OCI-LY7 (cell line): ENCODE data around the gene GOLGA6B. TPM values are rescaled to one million over a fixed set of nuclear protein-coding genes. Genes with fewer than 3 reads are reported as not detected.
A peak's percentile ranks its signal among the peaks of the same experiment; 100 is the strongest.
"Not testable (repeated sequence)": the region's sequence is repeated elsewhere in the genome, so short reads cannot be mapped to it uniquely, and the experiment has no call there.

ENCODE experiments used
- BruUV-seq: library from RNA; stranded (reverse); fragments of 400-500 nt; replicated peaks from 2 replicates; lab custom pipeline; 2021; lab: Mats Ljungman, UMichigan
- CTCF ChIA-PET: fragments of 300-600 bp; sonication (Branson Sonifier 250); formaldehyde crosslinking; loops from one replicate; lab custom pipeline; 2022; ENCODE audit warnings: antibody characterized with exemption; ENCODE audit not compliant: unreplicated experiment; lab: Charles Lee
- POLR2A ChIA-PET: fragments of 300-600 bp; sonication (Branson Sonifier 250); formaldehyde crosslinking; loops from one replicate; lab custom pipeline; 2022; ENCODE audit warnings: antibody characterized with exemption; lab: Charles Lee
- DNase-seq: peaks from one replicate; pipeline ENCODE4 v3.0.0-alpha.2; 2015; ENCODE audit warnings: low spot score
- H2AFZ ChIP-seq: fragments of 200-600 bp; sonication (generic), shearing (Covaris generic); 2 replicates; pipeline ENCODE4 v1.6.1; 2014; ENCODE audit warnings: mild to moderate bottlenecking, antibody characterized with exemption, low read length, moderate library complexity
- H3K27ac ChIP-seq: fragments of 200-600 bp; sonication (generic); 2 replicates; pipeline ENCODE4 v1.5.1; 2014; ENCODE audit warnings: mixed run types, low read depth, mild to moderate bottlenecking, moderate library complexity, low read length, inconsistent platforms; ENCODE audit not compliant: poor library complexity, severe bottlenecking
- H3K36me3 ChIP-seq: fragments of 200-600 bp; sonication (generic); 2 replicates; pipeline ENCODE4 v1.6.1; 2014; ENCODE audit warnings: mild to moderate bottlenecking, antibody characterized with exemption, low read length, moderate library complexity, mixed read lengths; ENCODE audit not compliant: insufficient read depth
- H3K4me1 ChIP-seq: fragments of 200-600 bp; sonication (generic); 2 replicates; pipeline ENCODE4 v1.5.1; 2014; ENCODE audit warnings: mild to moderate bottlenecking, low read length; ENCODE audit not compliant: insufficient read depth, poor library complexity, severe bottlenecking
- H3K4me2 ChIP-seq: fragments of 200-600 bp; sonication (generic); 2 replicates; pipeline ENCODE4 v1.6.1; 2014; ENCODE audit warnings: mild to moderate bottlenecking, low read length
- H3K4me3 ChIP-seq: fragments of 200-600 bp; sonication (generic); 2 replicates; pipeline ENCODE4 v1.5.1; 2014; ENCODE audit warnings: mild to moderate bottlenecking, low read depth, low read length; ENCODE audit not compliant: poor library complexity, severe bottlenecking
- H3K79me2 ChIP-seq: fragments of 200-600 bp; sonication (generic); 2 replicates; pipeline ENCODE4 v1.6.1; 2016; ENCODE audit warnings: low read depth, mild to moderate bottlenecking, low read length, moderate library complexity, mixed read lengths; ENCODE audit not compliant: insufficient read depth
- H3K9me2 ChIP-seq: fragments of 200-600 bp; sonication (generic); 2 replicates; pipeline ENCODE4 v1.6.1; 2016; ENCODE audit warnings: mild to moderate bottlenecking, low read length, mixed read lengths; ENCODE audit not compliant: insufficient read depth
- H3K9me3 ChIP-seq: fragments of 200-600 bp; sonication (generic); 2 replicates; pipeline ENCODE4 v1.6.1; 2014; ENCODE audit warnings: mild to moderate bottlenecking, mixed run types, low read length, mixed read lengths
- H4K20me1 ChIP-seq: fragments of 200-600 bp; sonication (generic); 2 replicates; pipeline ENCODE4 v1.6.1; 2014; ENCODE audit warnings: mild to moderate bottlenecking, antibody characterized with exemption, low read length, moderate library complexity, mixed read lengths; ENCODE audit not compliant: insufficient read depth
- CTCF ChIP-seq: fragments of 200-600 bp; sonication (generic); conservative IDR thresholded peaks from 2 replicates; pipeline ENCODE4 v1.5.1; 2014; ENCODE audit warnings: mild to moderate bottlenecking, antibody characterized with exemption, low read length, moderate library complexity, mixed read lengths
- intact Hi-C: fragments of 100-400 bp; cut with micrococcal nuclease; formaldehyde crosslinking; loops from one replicate; pipeline ENCODE4 v1.10.0; 2022; ENCODE audit not compliant: unreplicated experiment
- total RNA-seq, 2 experiments: library from RNA; depleted of rRNA in 1 of 2; stranded (reverse); fragments of >200 nt in 1 of 2; shearing (Covaris generic) in 1 of 2; gene quantifications; 2 replicates each; pipeline ENCODE4 v1.2.3, GENCODE V29; 2014 to 2022

Gene GOLGA6B
- total RNA-seq, 2 experiments from 2014 or later = not detected

- CTCF ChIA-PET, H3K9me2 ChIP-seq, H3K36me3 ChIP-seq, POLR2A ChIA-PET, H3K27ac ChIP-seq, H3K4me3 ChIP-seq, H3K4me2 ChIP-seq, H4K20me1 ChIP-seq, H3K79me2 ChIP-seq, H3K4me1 ChIP-seq, BruUV-seq, H3K9me3 ChIP-seq, DNase-seq, intact Hi-C loops, H2AFZ ChIP-seq: not testable (repeated sequence)
Observed at GRCh38 chr15:72648631-72649253, 5.8 kb upstream of the GOLGA6B start.

- H3K9me2 ChIP-seq, BruUV-seq, DNase-seq, H3K4me1 ChIP-seq, H3K9me3 ChIP-seq, CTCF ChIA-PET, intact Hi-C loops, H3K79me2 ChIP-seq, H3K36me3 ChIP-seq, H2AFZ ChIP-seq, H3K27ac ChIP-seq, POLR2A ChIA-PET, H3K4me3 ChIP-seq, H4K20me1 ChIP-seq, H3K4me2 ChIP-seq: not testable (repeated sequence)
Observed at GRCh38 chr15:72656014-72656413, 1.5 kb downstream of the GOLGA6B start.

- intact Hi-C loops, H3K4me3 ChIP-seq, H3K4me2 ChIP-seq, H3K9me3 ChIP-seq, POLR2A ChIA-PET, H2AFZ ChIP-seq, CTCF ChIA-PET, H3K36me3 ChIP-seq, H3K9me2 ChIP-seq, DNase-seq, H4K20me1 ChIP-seq, H3K4me1 ChIP-seq, H3K27ac ChIP-seq, H3K79me2 ChIP-seq, BruUV-seq: not testable (repeated sequence)
Observed at GRCh38 chr15:72661081-72661480, 6.6 kb downstream of the GOLGA6B start.

GRCh38 chr15:72663931-72664330 lies 9.4 kb downstream of the GOLGA6B start:
- H3K4me3 ChIP-seq, H3K9me2 ChIP-seq, H2AFZ ChIP-seq, POLR2A ChIA-PET, H3K4me1 ChIP-seq, H4K20me1 ChIP-seq, DNase-seq, H3K4me2 ChIP-seq, H3K9me3 ChIP-seq, intact Hi-C loops, H3K36me3 ChIP-seq, CTCF ChIA-PET, H3K27ac ChIP-seq, H3K79me2 ChIP-seq, BruUV-seq: not testable (repeated sequence)
- 0 out of 2 replicates have a peak, but pooled peaks have one; percentile 20 for TF ChIP-seq CTCF

- H4K20me1 ChIP-seq, intact Hi-C loops, POLR2A ChIA-PET, CTCF ChIA-PET, H2AFZ ChIP-seq, H3K4me2 ChIP-seq, DNase-seq, H3K9me3 ChIP-seq, H3K4me3 ChIP-seq, H3K79me2 ChIP-seq, H3K9me2 ChIP-seq, H3K36me3 ChIP-seq, H3K27ac ChIP-seq, BruUV-seq, H3K4me1 ChIP-seq: not testable (repeated sequence)
Observed at GRCh38 chr15:72665706-72666105, 11.2 kb downstream of the GOLGA6B start.

GRCh38 chr15:72669803-72670202 lies 15.3 kb downstream of the GOLGA6B start:
- CTCF ChIA-PET, POLR2A ChIA-PET, BruUV-seq: not testable (repeated sequence)

More at GRCh38 chr15:72669803-72670202, 15.3 kb downstream of the GOLGA6B start:
- not testable (repeated sequence) for H3K9me2 ChIP-seq, H4K20me1 ChIP-seq, H3K79me2 ChIP-seq, H3K4me2 ChIP-seq, DNase-seq, H3K36me3 ChIP-seq, H2AFZ ChIP-seq, H3K27ac ChIP-seq, H3K9me3 ChIP-seq, H3K4me1 ChIP-seq, H3K4me3 ChIP-seq
- intact Hi-C loops = loop anchor here (10.0 kb wide), 1 partner anchor 355 kb away; no protein-coding TSS in a partner anchor
